Choroid plexus epithelial cell (primary cell): Measurements from ENCODE around the gene POGLUT3.

Experiments
- DNase-seq: peaks from one replicate; pipeline ENCODE4 v3.0.0-alpha.2; 2010; ENCODE audit warnings: low read depth
- H3K4me3 ChIP-seq: 2 replicates; pipeline ENCODE4 v1.5.1; 2011; ENCODE audit warnings: low read depth, mild to moderate bottlenecking, control low read depth, low read length, moderate library complexity
- CTCF ChIP-seq: conservative IDR thresholded peaks from 2 replicates; pipeline ENCODE4 v1.5.1; 2011; ENCODE audit warnings: low read depth, mild to moderate bottlenecking, control low read depth, inconsistent platforms, low read length, moderate library complexity

POGLUT3 gene

GRCh38 chr11:108522318-108522717, 24.1 kb upstream of the POGLUT3 start:
- no peak for DNase-seq
- H3K4me3 ChIP-seq, result no peak overlapping the region
- TF ChIP-seq CTCF, result no peak

- no peak for TF ChIP-seq CTCF
- DNase-seq, result no peak
- no peak overlapping the region for H3K4me3 ChIP-seq
Measured at GRCh38 chr11:108518581-108518980, 20.4 kb upstream of the POGLUT3 start.

GRCh38 chr11:108516125-108516524, 17.9 kb upstream of the POGLUT3 start:
- TF ChIP-seq CTCF, result no peak

GRCh38 chr11:108512708-108513107, 14.5 kb upstream of the POGLUT3 start:
- no peak for TF ChIP-seq CTCF
- no peak overlapping the region for H3K4me3 ChIP-seq
- no peak for DNase-seq

More at GRCh38 chr11:108516125-108516524, 17.9 kb upstream of the POGLUT3 start:
- H3K4me3 ChIP-seq, result no peak overlapping the region
- no peak for DNase-seq

GRCh38 chr11:108511851-108512474, 13.8 kb upstream of the POGLUT3 start:
- no peak for TF ChIP-seq CTCF
- DNase-seq, result peak; percentile 70
- no peak overlapping the region for H3K4me3 ChIP-seq

DNA sequence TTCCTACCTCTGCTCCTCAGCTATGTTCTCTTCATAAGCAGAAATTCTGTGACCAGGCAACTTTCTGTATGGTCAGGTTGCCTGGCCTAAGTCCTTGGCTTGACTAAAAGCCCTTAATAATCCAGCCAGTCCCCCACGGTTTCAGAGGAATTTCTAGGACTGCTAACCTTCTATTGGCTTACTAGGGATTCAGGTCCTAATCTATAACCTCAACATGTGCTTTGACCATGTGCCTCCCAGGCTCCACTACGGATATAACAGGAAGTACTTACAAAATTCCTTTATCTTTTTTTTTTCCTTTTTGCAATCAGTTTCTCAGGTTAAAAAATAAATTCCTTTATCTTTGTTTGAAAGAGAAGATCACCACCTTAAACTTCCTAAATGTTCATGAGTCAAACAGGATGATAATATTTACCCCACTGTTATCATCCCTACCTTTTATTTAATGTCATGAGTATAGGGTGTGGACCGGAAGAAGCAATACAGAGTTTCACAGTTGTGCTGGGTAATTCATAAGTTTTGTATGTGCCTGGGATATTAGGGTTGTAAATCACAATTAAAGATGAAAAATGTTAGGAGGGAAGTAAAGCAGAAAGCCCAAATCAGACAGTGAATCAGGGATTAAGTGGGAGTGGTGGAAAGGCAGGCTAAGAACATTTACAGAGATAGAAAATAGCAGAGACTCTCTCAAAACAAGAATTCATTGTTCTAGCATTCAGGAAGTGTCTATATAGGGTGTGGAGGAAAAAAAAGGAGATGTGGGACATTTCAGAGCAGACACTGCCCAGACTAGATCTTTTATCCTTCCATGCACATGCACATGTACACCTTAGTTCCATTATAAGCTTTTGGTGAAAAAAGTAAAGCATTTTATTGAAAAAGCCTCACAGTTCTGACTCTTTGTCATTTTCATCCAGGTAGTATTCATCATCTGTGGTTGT, 10.7 kb upstream of the POGLUT3 start:
- no peak for TF ChIP-seq CTCF
- no peak overlapping the region for H3K4me3 ChIP-seq
- no peak for DNase-seq
